Measurements from ENCODE around the gene CAPN1. TPM values are rescaled to one million over a fixed set of nuclear protein-coding genes. Genes with fewer than 3 reads are reported as not detected.

CAPN1 gene
- total and polyA plus RNA-seq, 2 donors: 31.9 to 104 TPM

GRCh38 chr11:65156256-65156655 lies 25.5 kb upstream of the CAPN1 start:
- Histone ChIP-seq H3K4me1 (ENCODE audit: control insufficient read depth in 2 of 2, insufficient read depth in 2 of 2, low read length in 2 of 2) (no peaks in the 10 kb centered on the region), H3K36me3 (ENCODE audit: control insufficient read depth in 2 of 2, insufficient read depth in 2 of 2, low read length in 1 of 2) (no peaks in the 10 kb centered on the region), H3K4me3 (ENCODE audit: low read length in 2 of 2) (no peak overlapping the region), H3K9me3 (ENCODE audit: control insufficient read depth in 2 of 2, insufficient read depth in 1 of 2, low read length in 1 of 2) (peaks cover 0 to 3% of the 10 kb centered on the region in 2 donors), H3K27me3 (ENCODE audit: control insufficient read depth in 2 of 2, insufficient read depth in 1 of 2, low read length in 1 of 2) (no peaks in the 10 kb centered on the region), H3K27ac (ENCODE audit: low read depth in 1 of 2, low read length in 1 of 2) (no peak overlapping the region)
- over 99% methylated on average over 3 of the region's 3 CpGs for whole genome bisulfite sequencing
- no peak for DNase-seq (ENCODE audit: low read depth in 6 of 9, low spot score in 9 of 9)

DNA sequence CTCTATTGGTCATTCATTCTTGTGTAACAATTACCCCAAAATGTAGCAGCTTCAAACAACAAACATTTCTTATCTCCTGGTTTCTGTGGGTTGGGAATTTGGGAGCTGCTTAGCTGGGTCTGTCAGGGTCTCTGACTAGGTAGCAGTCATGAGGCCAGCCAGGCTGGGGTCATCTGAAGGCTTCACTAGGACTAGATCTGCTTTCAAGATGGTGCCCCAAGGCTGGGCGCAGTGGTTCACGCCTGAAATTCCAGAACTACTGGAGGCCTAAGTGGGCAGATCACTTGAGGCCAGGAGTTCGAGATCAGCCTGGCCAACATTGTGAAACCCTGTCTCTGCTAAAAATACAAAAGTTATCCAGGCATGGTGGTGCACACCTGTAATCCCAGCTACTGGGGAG lies 24.8 kb upstream of the CAPN1 start:
- H3K9me3 ChIP-seq (ENCODE audit: control insufficient read depth in 2 of 2, insufficient read depth in 1 of 2, low read length in 1 of 2): peaks cover 0 to 3% of the 10 kb centered on the region in 2 donors
- H3K27me3 ChIP-seq (ENCODE audit: control insufficient read depth in 2 of 2, insufficient read depth in 1 of 2, low read length in 1 of 2): no peaks in the 10 kb centered on the region
- no peak overlapping the region for H3K27ac ChIP-seq (ENCODE audit: low read depth in 1 of 2, low read length in 1 of 2)
- WGBS: 96% methylated on average over 3 of the region's 3 CpGs
- H3K4me1 ChIP-seq (ENCODE audit: control insufficient read depth in 2 of 2, insufficient read depth in 2 of 2, low read length in 2 of 2): no peaks in the 10 kb centered on the region
- DNase-seq (ENCODE audit: low read depth in 6 of 9, low spot score in 9 of 9): no peak
- H3K36me3 ChIP-seq (ENCODE audit: control insufficient read depth in 2 of 2, insufficient read depth in 2 of 2, low read length in 1 of 2): no peaks in the 10 kb centered on the region
- no peak overlapping the region for H3K4me3 ChIP-seq (ENCODE audit: low read length in 2 of 2)

DNA sequence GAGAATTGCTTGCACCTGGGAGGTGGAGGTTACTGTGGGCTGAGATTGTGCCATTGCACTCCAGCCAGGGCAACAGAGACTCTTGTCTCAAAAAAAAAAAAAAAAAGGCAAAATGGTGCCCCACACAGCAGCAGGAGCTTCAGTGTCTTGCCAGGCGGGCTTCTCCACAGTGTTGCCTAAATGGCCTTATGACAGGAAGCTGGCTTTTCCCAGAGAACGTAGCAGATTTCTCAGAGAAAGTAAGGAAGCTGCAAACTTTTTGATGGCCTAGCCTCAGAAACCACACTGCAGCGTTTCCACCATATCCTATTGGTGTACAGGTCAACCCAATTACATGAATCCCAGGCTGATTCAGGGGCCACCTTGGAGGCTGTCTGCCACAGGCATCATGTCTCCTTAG lies 24.4 kb upstream of the CAPN1 start:
- H3K27ac ChIP-seq (ENCODE audit: low read depth in 1 of 2, low read length in 1 of 2): no peak overlapping the region
- no peaks in the 10 kb centered on the region for H3K36me3 ChIP-seq (ENCODE audit: control insufficient read depth in 2 of 2, insufficient read depth in 2 of 2, low read length in 1 of 2)
- H3K4me1 ChIP-seq (ENCODE audit: control insufficient read depth in 2 of 2, insufficient read depth in 2 of 2, low read length in 2 of 2): no peaks in the 10 kb centered on the region
- H3K27me3 ChIP-seq (ENCODE audit: control insufficient read depth in 2 of 2, insufficient read depth in 1 of 2, low read length in 1 of 2): no peaks in the 10 kb centered on the region
- 62% methylated on average over 3 of the region's 3 CpGs for WGBS
- no peak for DNase-seq (ENCODE audit: low read depth in 6 of 9, low spot score in 9 of 9)
- H3K4me3 ChIP-seq (ENCODE audit: low read length in 2 of 2): no peak overlapping the region
- peaks cover 0 to 3% of the 10 kb centered on the region in 2 donors for H3K9me3 ChIP-seq (ENCODE audit: control insufficient read depth in 2 of 2, insufficient read depth in 1 of 2, low read length in 1 of 2)

GRCh38 chr11:65159012-65159411 lies 22.7 kb upstream of the CAPN1 start:
- no peaks in the 10 kb centered on the region for H3K27me3 ChIP-seq (ENCODE audit: control insufficient read depth in 2 of 2, insufficient read depth in 1 of 2, low read length in 1 of 2)
- DNase-seq (ENCODE audit: low read depth in 6 of 9, low spot score in 9 of 9): no peak
- no peaks in the 10 kb centered on the region for H3K36me3 ChIP-seq (ENCODE audit: control insufficient read depth in 2 of 2, insufficient read depth in 2 of 2, low read length in 1 of 2)
- H3K9me3 ChIP-seq (ENCODE audit: control insufficient read depth in 2 of 2, insufficient read depth in 1 of 2, low read length in 1 of 2): peaks cover 0 to 3% of the 10 kb centered on the region in 2 donors
- H3K27ac ChIP-seq (ENCODE audit: low read depth in 1 of 2, low read length in 1 of 2): no peak overlapping the region
- no peak overlapping the region for H3K4me3 ChIP-seq (ENCODE audit: low read length in 2 of 2)
- no peaks in the 10 kb centered on the region for H3K4me1 ChIP-seq (ENCODE audit: control insufficient read depth in 2 of 2, insufficient read depth in 2 of 2, low read length in 2 of 2)
- WGBS: 92% methylated on average over 5 of the region's 5 CpGs

DNA sequence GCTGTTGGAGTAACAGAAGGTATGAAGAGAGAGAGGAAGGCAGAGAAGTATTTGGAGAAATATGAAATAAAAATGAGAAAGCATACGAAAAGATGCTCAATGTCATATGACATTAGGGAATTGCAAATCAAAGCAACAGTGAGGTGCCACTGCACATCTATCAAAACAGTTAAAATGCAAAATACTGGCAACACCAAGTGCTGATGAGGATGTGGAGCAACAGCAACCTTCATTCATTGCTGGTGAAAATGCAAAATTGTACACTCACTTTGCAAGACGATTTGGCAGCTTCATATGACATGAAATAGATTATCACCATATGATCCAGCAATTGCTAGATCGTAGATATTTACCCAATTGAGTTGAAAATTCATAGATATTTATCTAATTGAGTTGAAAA lies 21.1 kb upstream of the CAPN1 start:
- 92% methylated on average over 3 of the region's 3 CpGs for WGBS
- no peak for DNase-seq (ENCODE audit: low read depth in 6 of 9, low spot score in 9 of 9)

GRCh38 chr11:65163684-65164083 lies 18.0 kb upstream of the CAPN1 start:
- H3K27ac ChIP-seq (ENCODE audit: low read depth in 1 of 2, low read length in 1 of 2): no peak overlapping the region
- 92% methylated on average over 2 of the region's 2 CpGs for WGBS
- H3K4me1 ChIP-seq (ENCODE audit: control insufficient read depth in 2 of 2, insufficient read depth in 2 of 2, low read length in 2 of 2): no peaks in the 10 kb centered on the region
- H3K9me3 ChIP-seq (ENCODE audit: control insufficient read depth in 2 of 2, insufficient read depth in 1 of 2, low read length in 1 of 2): peaks cover 0 to 3% of the 10 kb centered on the region in 2 donors
- H3K27me3 ChIP-seq (ENCODE audit: control insufficient read depth in 2 of 2, insufficient read depth in 1 of 2, low read length in 1 of 2): no peaks in the 10 kb centered on the region
- DNase-seq (ENCODE audit: low read depth in 6 of 9, low spot score in 9 of 9): no peak
- no peak overlapping the region for H3K4me3 ChIP-seq (ENCODE audit: low read length in 2 of 2)
- H3K36me3 ChIP-seq (ENCODE audit: control insufficient read depth in 2 of 2, insufficient read depth in 2 of 2, low read length in 1 of 2): no peaks in the 10 kb centered on the region

More for the DNA sequence above, 21.1 kb upstream of the CAPN1 start:
- Histone ChIP-seq H3K9me3 (ENCODE audit: control insufficient read depth in 2 of 2, insufficient read depth in 1 of 2, low read length in 1 of 2) (peaks cover 0 to 3% of the 10 kb centered on the region in 2 donors), H3K27me3 (ENCODE audit: control insufficient read depth in 2 of 2, insufficient read depth in 1 of 2, low read length in 1 of 2) (no peaks in the 10 kb centered on the region), H3K4me3 (ENCODE audit: low read length in 2 of 2) (no peak overlapping the region), H3K36me3 (ENCODE audit: control insufficient read depth in 2 of 2, insufficient read depth in 2 of 2, low read length in 1 of 2) (no peaks in the 10 kb centered on the region), H3K4me1 (ENCODE audit: control insufficient read depth in 2 of 2, insufficient read depth in 2 of 2, low read length in 2 of 2) (no peaks in the 10 kb centered on the region), H3K27ac (ENCODE audit: low read depth in 1 of 2, low read length in 1 of 2) (no peak overlapping the region)

GRCh38 chr11:65165410-65166317 lies 16.1 kb upstream of the CAPN1 start:
- Histone ChIP-seq H3K27me3 (ENCODE audit: control insufficient read depth in 2 of 2, insufficient read depth in 1 of 2, low read length in 1 of 2) (no peaks in the 10 kb centered on the region), H3K4me3 (ENCODE audit: low read length in 2 of 2) (no peak overlapping the region), H3K36me3 (ENCODE audit: control insufficient read depth in 2 of 2, insufficient read depth in 2 of 2, low read length in 1 of 2) (no peaks in the 10 kb centered on the region), H3K27ac (ENCODE audit: low read depth in 1 of 2, low read length in 1 of 2) (no peak overlapping the region), H3K4me1 (ENCODE audit: control insufficient read depth in 2 of 2, insufficient read depth in 2 of 2, low read length in 2 of 2) (peaks cover 0 to 6% of the 10 kb centered on the region in 2 donors), H3K9me3 (ENCODE audit: control insufficient read depth in 2 of 2, insufficient read depth in 1 of 2, low read length in 1 of 2) (no peaks in the 10 kb centered on the region)
- 87% methylated on average over 31 of the region's 31 CpGs for WGBS
- DNase-seq (ENCODE audit: low read depth in 6 of 9, low spot score in 9 of 9): no peak

- no peaks in the 10 kb centered on the region for H3K27me3 ChIP-seq (ENCODE audit: control insufficient read depth in 2 of 2, insufficient read depth in 1 of 2, low read length in 1 of 2)
- peaks cover 0 to 6% of the 10 kb centered on the region in 2 donors for H3K4me1 ChIP-seq (ENCODE audit: control insufficient read depth in 2 of 2, insufficient read depth in 2 of 2, low read length in 2 of 2)
- no peak overlapping the region for H3K27ac ChIP-seq (ENCODE audit: low read depth in 1 of 2, low read length in 1 of 2)
- DNase-seq (ENCODE audit: low read depth in 6 of 9, low spot score in 9 of 9): no peak
- H3K4me3 ChIP-seq (ENCODE audit: low read length in 2 of 2): no peak overlapping the region
- 98% methylated on average over 3 of the region's 3 CpGs for WGBS
- H3K9me3 ChIP-seq (ENCODE audit: control insufficient read depth in 2 of 2, insufficient read depth in 1 of 2, low read length in 1 of 2): no peaks in the 10 kb centered on the region
- no peaks in the 10 kb centered on the region for H3K36me3 ChIP-seq (ENCODE audit: control insufficient read depth in 2 of 2, insufficient read depth in 2 of 2, low read length in 1 of 2)
Observed at GRCh38 chr11:65166893-65167292, 14.8 kb upstream of the CAPN1 start.

DNA sequence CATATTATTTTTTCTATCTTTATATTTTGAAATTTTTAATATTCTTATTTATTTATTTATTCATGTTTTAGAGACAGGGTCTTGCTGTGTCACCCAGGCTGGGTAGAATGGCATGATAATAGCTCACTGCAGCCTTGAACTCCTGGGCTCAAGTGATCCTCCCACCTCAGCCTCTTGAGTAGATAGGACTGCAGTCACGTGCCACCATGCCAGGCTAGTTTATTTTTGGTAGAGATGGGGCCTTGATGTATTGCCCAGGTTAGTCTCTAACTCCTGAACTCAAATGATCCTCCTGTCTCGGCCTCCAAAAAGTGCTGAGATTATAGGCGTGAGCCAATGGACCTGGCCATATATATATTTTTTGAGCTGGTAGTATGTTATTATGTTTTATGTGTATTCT lies 14.1 kb upstream of the CAPN1 start:
- Histone ChIP-seq H3K4me3 (ENCODE audit: low read length in 2 of 2) (no peak overlapping the region), H3K27me3 (ENCODE audit: control insufficient read depth in 2 of 2, insufficient read depth in 1 of 2, low read length in 1 of 2) (no peaks in the 10 kb centered on the region), H3K9me3 (ENCODE audit: control insufficient read depth in 2 of 2, insufficient read depth in 1 of 2, low read length in 1 of 2) (no peaks in the 10 kb centered on the region), H3K27ac (ENCODE audit: low read depth in 1 of 2, low read length in 1 of 2) (no peak overlapping the region), H3K4me1 (ENCODE audit: control insufficient read depth in 2 of 2, insufficient read depth in 2 of 2, low read length in 2 of 2) (peaks cover 0 to 6% of the 10 kb centered on the region in 2 donors), H3K36me3 (ENCODE audit: control insufficient read depth in 2 of 2, insufficient read depth in 2 of 2, low read length in 1 of 2) (no peaks in the 10 kb centered on the region)
- DNase-seq (ENCODE audit: low read depth in 6 of 9, low spot score in 9 of 9): no peak
- WGBS: 97% methylated on average over 3 of the region's 3 CpGs

Measured in thymus (tissue), 11 donors.